Measurements from ENCODE around the gene CCR1.

Gene CCR1

GRCh38 chr3:46208167-46208704 lies at the start of gene CCR1:
Gene CCR1, minus strand, starts transcription at chr3:46208313. Its CDS starts 4,000 bp downstream, at chr3:46204313.
- Histone ChIP-seq H3K4me3 (ENCODE audit: low read depth, low read length) (no peak within 1 kb of the TSS), H3K36me3 (ENCODE audit: control insufficient read depth, insufficient read depth, low read length) (no peaks in the 10 kb centered on the region), H3K4me1 (ENCODE audit: control insufficient read depth, insufficient read depth, low read length) (peaks cover 6% of the 10 kb centered on the region; the same call in 1 of the 2 replicates), H3K27ac (ENCODE audit: low read depth, low read length) (no peak within 1 kb of the TSS), H3K27me3 (ENCODE audit: control insufficient read depth, insufficient read depth, low read length) (no peaks in the 10 kb centered on the region), H3K9me3 (ENCODE audit: control insufficient read depth, insufficient read depth, low read depth, low read length) (no peaks in the 10 kb centered on the region), H3K9ac (ENCODE audit: low read length) (no peak within 1 kb of the TSS)

GRCh38 chr3:46252980-46253379 lies 44.9 kb upstream of the CCR1 start:
- Histone ChIP-seq H3K9me3 (ENCODE audit: control insufficient read depth, insufficient read depth, low read depth, low read length) (no peaks in the 10 kb centered on the region), H3K9ac (ENCODE audit: low read length) (no peak overlapping the region), H3K27ac (ENCODE audit: low read depth, low read length) (no peak overlapping the region), H3K4me1 (ENCODE audit: control insufficient read depth, insufficient read depth, low read length) (no peaks in the 10 kb centered on the region; the same call in 1 of the 2 replicates), H3K4me3 (ENCODE audit: low read depth, low read length) (no peak overlapping the region), H3K27me3 (ENCODE audit: control insufficient read depth, insufficient read depth, low read length) (no peaks in the 10 kb centered on the region), H3K36me3 (ENCODE audit: control insufficient read depth, insufficient read depth, low read length) (no peaks in the 10 kb centered on the region)

DNA sequence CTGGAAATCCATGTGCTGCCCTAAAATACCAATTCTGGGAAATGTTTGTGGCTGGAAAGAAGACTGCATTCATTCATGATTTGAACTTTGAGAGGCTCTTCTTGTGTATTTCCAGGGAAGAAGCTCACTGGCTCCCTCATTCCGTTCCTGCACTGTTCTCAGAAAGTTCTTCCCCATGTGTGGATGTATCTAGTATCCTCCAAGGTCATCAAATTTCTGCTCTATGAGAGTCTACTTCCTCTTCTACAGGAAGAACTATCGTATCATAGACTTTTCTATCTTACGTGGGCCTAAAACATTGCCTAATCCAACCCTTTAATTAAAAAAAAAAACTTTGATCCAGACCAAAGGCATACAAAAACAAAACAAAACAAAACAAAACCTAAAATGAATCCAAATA lies 37.0 kb upstream of the CCR1 start:
- Histone ChIP-seq H3K27ac (ENCODE audit: low read depth, low read length) (no peak overlapping the region), H3K4me1 (ENCODE audit: control insufficient read depth, insufficient read depth, low read length) (peaks cover 4% of the 10 kb centered on the region; the same call in 1 of the 2 replicates), H3K4me3 (ENCODE audit: low read depth, low read length) (no peak overlapping the region), H3K36me3 (ENCODE audit: control insufficient read depth, insufficient read depth, low read length) (no peaks in the 10 kb centered on the region), H3K9me3 (ENCODE audit: control insufficient read depth, insufficient read depth, low read depth, low read length) (no peaks in the 10 kb centered on the region), H3K9ac (ENCODE audit: low read length) (no peak overlapping the region), H3K27me3 (ENCODE audit: control insufficient read depth, insufficient read depth, low read length) (no peaks in the 10 kb centered on the region)

DNA sequence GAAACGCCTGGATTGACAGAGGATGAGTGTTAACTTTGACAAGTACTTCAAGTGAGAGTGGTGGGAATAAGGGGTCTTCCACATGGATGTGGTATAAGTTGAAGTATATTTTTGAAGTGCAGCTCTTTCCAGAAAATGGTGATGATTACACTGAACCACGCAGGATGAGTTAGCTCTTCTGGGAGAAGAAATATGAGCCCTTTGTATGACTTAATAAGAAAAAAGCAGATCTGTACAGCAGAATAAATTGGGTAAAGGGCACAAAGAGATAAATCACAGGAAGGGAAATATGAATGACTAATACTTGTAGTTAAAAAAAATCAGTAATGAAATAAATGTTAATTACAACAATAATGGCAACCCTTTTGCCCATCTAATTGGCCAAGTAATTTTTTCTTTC lies 35.4 kb upstream of the CCR1 start:
- Histone ChIP-seq H3K4me3 (ENCODE audit: low read depth, low read length) (no peak overlapping the region), H3K27me3 (ENCODE audit: control insufficient read depth, insufficient read depth, low read length) (no peaks in the 10 kb centered on the region), H3K9me3 (ENCODE audit: control insufficient read depth, insufficient read depth, low read depth, low read length) (no peaks in the 10 kb centered on the region), H3K9ac (ENCODE audit: low read length) (no peak overlapping the region), H3K36me3 (ENCODE audit: control insufficient read depth, insufficient read depth, low read length) (no peaks in the 10 kb centered on the region), H3K4me1 (ENCODE audit: control insufficient read depth, insufficient read depth, low read length) (peaks cover 15% of the 10 kb centered on the region), H3K27ac (ENCODE audit: low read depth, low read length) (no peak overlapping the region)

DNA sequence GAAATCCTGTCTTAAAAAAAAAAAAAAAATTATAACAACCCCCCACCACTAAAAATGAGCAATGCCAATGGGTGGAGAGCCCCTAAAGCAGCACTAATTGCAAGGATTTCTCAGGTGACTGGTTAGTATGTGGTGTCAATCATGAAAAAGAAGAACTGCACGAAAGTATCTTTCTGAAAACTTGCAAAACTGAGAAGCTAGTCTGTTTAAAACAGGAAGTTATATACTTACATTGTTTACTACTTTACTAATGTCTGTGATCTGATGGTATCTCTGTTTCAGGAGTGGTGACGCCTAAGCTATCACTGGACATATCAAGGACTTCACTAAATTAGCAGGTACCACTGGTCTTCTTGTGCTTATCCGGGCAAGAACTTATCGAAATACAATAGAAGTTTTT lies 34.0 kb upstream of the CCR1 start, which contains the start of gene CCR3:
CCR3 (plus strand) TSS at position 341 of the 400 bp plus-strand sequence. CDS start 22,699 bp downstream, outside the sequence.
- no peak within 1 kb of the TSS for H3K4me3 ChIP-seq (ENCODE audit: low read depth, low read length)
- H3K9me3 ChIP-seq (ENCODE audit: control insufficient read depth, insufficient read depth, low read depth, low read length) = no peaks in the 10 kb centered on the region
- H3K27me3 ChIP-seq (ENCODE audit: control insufficient read depth, insufficient read depth, low read length) = no peaks in the 10 kb centered on the region
- H3K9ac ChIP-seq (ENCODE audit: low read length) = no peak within 1 kb of the TSS
- H3K36me3 ChIP-seq (ENCODE audit: control insufficient read depth, insufficient read depth, low read length) = no peaks in the 10 kb centered on the region
- peaks cover 15% of the 10 kb centered on the region for H3K4me1 ChIP-seq (ENCODE audit: control insufficient read depth, insufficient read depth, low read length)
- no peak within 1 kb of the TSS for H3K27ac ChIP-seq (ENCODE audit: low read depth, low read length)

GRCh38 chr3:46239952-46240351 lies 31.8 kb upstream of the CCR1 start:
- no peak overlapping the region for H3K4me3 ChIP-seq (ENCODE audit: low read depth, low read length)
- no peaks in the 10 kb centered on the region for H3K9me3 ChIP-seq (ENCODE audit: control insufficient read depth, insufficient read depth, low read depth, low read length)
- no peak overlapping the region for H3K9ac ChIP-seq (ENCODE audit: low read length)
- no peaks in the 10 kb centered on the region for H3K36me3 ChIP-seq (ENCODE audit: control insufficient read depth, insufficient read depth, low read length)
- no peak overlapping the region for H3K27ac ChIP-seq (ENCODE audit: low read depth, low read length)
- H3K27me3 ChIP-seq (ENCODE audit: control insufficient read depth, insufficient read depth, low read length) = no peaks in the 10 kb centered on the region
- H3K4me1 ChIP-seq (ENCODE audit: control insufficient read depth, insufficient read depth, low read length) = peaks cover 14% of the 10 kb centered on the region

DNA sequence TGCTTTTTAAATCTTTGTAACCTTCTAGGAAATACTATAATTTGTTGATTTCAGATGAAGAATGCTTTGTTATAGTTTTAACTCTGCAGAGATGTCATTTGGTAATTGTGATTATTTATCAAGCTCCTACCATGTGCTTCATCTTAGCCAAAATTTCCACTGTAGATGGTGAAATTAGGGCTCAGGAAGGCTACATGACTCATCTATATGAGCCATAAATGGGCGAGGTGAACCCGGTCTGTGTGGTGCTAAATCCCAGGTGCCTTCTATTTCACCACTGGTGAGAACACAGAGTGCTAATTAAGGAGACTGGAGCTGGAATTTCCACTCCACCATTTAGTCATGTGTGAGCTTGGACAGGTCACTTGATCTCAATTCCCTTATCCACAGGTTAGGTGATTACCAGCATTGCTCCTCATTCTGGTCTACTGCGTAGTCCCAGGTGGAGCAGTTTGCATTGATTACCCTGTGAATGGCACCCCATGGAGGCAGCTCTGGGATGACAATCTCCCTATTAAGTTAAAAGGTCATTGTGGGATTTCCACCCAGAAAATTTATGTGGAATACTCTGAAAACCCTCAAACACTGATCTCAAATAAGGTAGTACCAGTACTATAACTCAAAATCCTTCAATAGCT lies 31.3 kb upstream of the CCR1 start:
- Histone ChIP-seq H3K27me3 (ENCODE audit: control insufficient read depth, insufficient read depth, low read length) (no peaks in the 10 kb centered on the region), H3K9ac (ENCODE audit: low read length) (no peak overlapping the region), H3K36me3 (ENCODE audit: control insufficient read depth, insufficient read depth, low read length) (no peaks in the 10 kb centered on the region), H3K9me3 (ENCODE audit: control insufficient read depth, insufficient read depth, low read depth, low read length) (no peaks in the 10 kb centered on the region), H3K4me1 (ENCODE audit: control insufficient read depth, insufficient read depth, low read length) (peaks cover 11% of the 10 kb centered on the region), H3K27ac (ENCODE audit: low read depth, low read length) (no peak overlapping the region), H3K4me3 (ENCODE audit: low read depth, low read length) (no peak overlapping the region)

DNA sequence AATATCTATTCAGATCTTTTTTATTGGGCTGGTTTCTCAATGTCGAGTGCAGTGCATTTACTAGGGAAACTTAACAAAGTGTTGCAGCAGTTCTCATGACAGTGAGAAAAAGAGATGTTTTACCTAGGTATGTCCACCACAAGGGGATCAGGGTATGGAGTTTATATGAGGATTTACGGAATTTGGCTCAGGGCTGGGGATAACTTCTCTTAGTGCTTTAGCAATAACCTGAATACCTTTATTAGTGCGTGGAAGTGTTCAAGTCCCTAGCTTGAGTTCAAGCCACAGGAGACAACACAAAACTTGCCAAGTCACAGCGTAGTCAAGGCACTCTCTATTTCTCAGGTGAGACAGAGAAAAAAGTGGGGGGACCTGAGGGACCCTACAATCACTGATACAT lies 30.3 kb upstream of the CCR1 start:
- no peaks in the 10 kb centered on the region for H3K27me3 ChIP-seq (ENCODE audit: control insufficient read depth, insufficient read depth, low read length)
- H3K9ac ChIP-seq (ENCODE audit: low read length) = no peak overlapping the region
- no peaks in the 10 kb centered on the region for H3K9me3 ChIP-seq (ENCODE audit: control insufficient read depth, insufficient read depth, low read depth, low read length)
- no peak overlapping the region for H3K27ac ChIP-seq (ENCODE audit: low read depth, low read length)
- H3K4me1 ChIP-seq (ENCODE audit: control insufficient read depth, insufficient read depth, low read length) = peaks cover 11% of the 10 kb centered on the region
- no peaks in the 10 kb centered on the region for H3K36me3 ChIP-seq (ENCODE audit: control insufficient read depth, insufficient read depth, low read length)
- no peak overlapping the region for H3K4me3 ChIP-seq (ENCODE audit: low read depth, low read length)

- no peak overlapping the region for H3K4me3 ChIP-seq (ENCODE audit: low read depth, low read length)
- H3K27ac ChIP-seq (ENCODE audit: low read depth, low read length) = no peak overlapping the region
- no peaks in the 10 kb centered on the region for H3K36me3 ChIP-seq (ENCODE audit: control insufficient read depth, insufficient read depth, low read length)
- peaks cover 11% of the 10 kb centered on the region for H3K4me1 ChIP-seq (ENCODE audit: control insufficient read depth, insufficient read depth, low read length)
- H3K9ac ChIP-seq (ENCODE audit: low read length) = no peak overlapping the region
- H3K9me3 ChIP-seq (ENCODE audit: control insufficient read depth, insufficient read depth, low read depth, low read length) = no peaks in the 10 kb centered on the region
- H3K27me3 ChIP-seq (ENCODE audit: control insufficient read depth, insufficient read depth, low read length) = no peaks in the 10 kb centered on the region
Measured at GRCh38 chr3:46236294-46237054, 28.4 kb upstream of the CCR1 start.

- Histone ChIP-seq H3K9me3 (ENCODE audit: control insufficient read depth, insufficient read depth, low read depth, low read length) (no peaks in the 10 kb centered on the region), H3K9ac (ENCODE audit: low read length) (no peak overlapping the region), H3K27me3 (ENCODE audit: control insufficient read depth, insufficient read depth, low read length) (no peaks in the 10 kb centered on the region), H3K4me3 (ENCODE audit: low read depth, low read length) (no peak overlapping the region), H3K27ac (ENCODE audit: low read depth, low read length) (no peak overlapping the region), H3K36me3 (ENCODE audit: control insufficient read depth, insufficient read depth, low read length) (no peaks in the 10 kb centered on the region), H3K4me1 (ENCODE audit: control insufficient read depth, insufficient read depth, low read length) (peaks cover 11% of the 10 kb centered on the region)
Measured at GRCh38 chr3:46235425-46235824, 27.3 kb upstream of the CCR1 start.

DNA sequence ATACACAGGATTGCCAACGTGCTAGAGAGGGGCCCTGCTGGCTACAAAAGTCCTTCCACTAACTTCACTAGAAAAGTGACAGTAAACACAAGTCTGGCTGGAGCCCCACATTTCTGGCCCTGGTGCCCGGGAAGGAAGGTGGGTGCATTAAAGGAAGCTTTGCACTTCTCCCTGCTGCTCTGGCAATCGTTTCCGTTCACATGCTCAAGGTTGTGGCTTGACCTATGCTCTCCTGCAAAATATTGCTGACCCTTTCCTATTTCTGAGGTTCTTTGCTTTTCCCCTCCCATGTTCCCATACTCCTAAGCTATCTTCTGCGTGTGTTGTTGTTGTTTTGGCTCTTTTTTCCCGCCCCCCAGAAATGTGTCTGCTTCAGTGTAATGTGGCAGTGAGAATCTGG lies 25.1 kb upstream of the CCR1 start:
- Histone ChIP-seq H3K27me3 (ENCODE audit: control insufficient read depth, insufficient read depth, low read length) (no peaks in the 10 kb centered on the region), H3K4me1 (ENCODE audit: control insufficient read depth, insufficient read depth, low read length) (no peaks in the 10 kb centered on the region), H3K9me3 (ENCODE audit: control insufficient read depth, insufficient read depth, low read depth, low read length) (no peaks in the 10 kb centered on the region), H3K9ac (ENCODE audit: low read length) (no peak overlapping the region), H3K36me3 (ENCODE audit: control insufficient read depth, insufficient read depth, low read length) (no peaks in the 10 kb centered on the region), H3K4me3 (ENCODE audit: low read depth, low read length) (no peak overlapping the region), H3K27ac (ENCODE audit: low read depth, low read length) (no peak overlapping the region)

All from HUES6 (cell line).